HEK293T (cell line): ENCODE data around the gene CEP135.

Source experiments
- ARNT ChIP-seq: fragments of 450-650 bp; IDR thresholded peaks from 2 replicates; pipeline ENCODE4 v1.6.1; 2017; ENCODE audit warnings: mild to moderate bottlenecking
- BHLHE40 ChIP-seq: fragments of 450-650 bp; IDR thresholded peaks from 2 replicates; pipeline ENCODE4 v1.6.1; 2016; ENCODE audit warnings: mild to moderate bottlenecking, moderate library complexity, borderline replicate concordance
- ELF4 ChIP-seq: fragments of 450-650 bp; IDR thresholded peaks from 2 replicates; pipeline ENCODE4 v1.6.1; 2017; ENCODE audit warnings: antibody characterized with exemption

GRCh38 chr4:55948726-55949481, at the start of gene CEP135:
- no peak for TF ChIP-seq BHLHE40
- TF ChIP-seq ARNT = no peak
- peak; percentile 67 for TF ChIP-seq ELF4
